GM23338 (cell line): ENCODE data around the gene POU5F2.

ENCODE experiments used
- CREB1 ChIP-seq: fragments of 250-450 bp; sonication (Bioruptor Pico); IDR thresholded peaks from 2 replicates; pipeline ENCODE4 v1.5.0; 2020; ENCODE audit warnings: low read depth, mild to moderate bottlenecking, moderate library complexity
- ETS1 ChIP-seq: IDR thresholded peaks from 2 replicates; pipeline ENCODE4 v1.6.1; 2016; ENCODE audit warnings: antibody characterized with exemption
- EZH2 ChIP-seq: fragments of 200-600 bp; sonication (generic); IDR thresholded peaks from one replicate; pipeline ENCODE4 v1.8.0; 2017; ENCODE audit warnings: antibody characterized with exemption, mild to moderate bottlenecking, low read depth; ENCODE audit not compliant: unreplicated experiment
- EZH2phosphoT487 ChIP-seq: fragments of 200-600 bp; sonication (generic); IDR thresholded peaks from one replicate; pipeline ENCODE4 v1.8.1; 2018; ENCODE audit warnings: antibody characterized with exemption; ENCODE audit not compliant: unreplicated experiment
- JUNB ChIP-seq: IDR thresholded peaks from one replicate; pipeline ENCODE4 v1.6.1; 2016; ENCODE audit warnings: antibody characterized with exemption; ENCODE audit not compliant: unreplicated experiment
- POLR2AphosphoS5 ChIP-seq: IDR thresholded peaks from 2 replicates; pipeline ENCODE4 v1.6.1; 2016; ENCODE audit warnings: antibody characterized with exemption, low read depth
- ZNF114 ChIP-seq: fragments of 250-450 bp; sonication (Bioruptor Pico); IDR thresholded peaks from 2 replicates; pipeline ENCODE4 v1.5.0; 2020; ENCODE audit warnings: mild to moderate bottlenecking, moderate library complexity
- ZNF331 ChIP-seq: fragments of 250-450 bp; sonication (Bioruptor Pico); IDR thresholded peaks from 2 replicates; pipeline ENCODE4 v1.5.0; 2020; ENCODE audit warnings: low read depth, mild to moderate bottlenecking, moderate library complexity
- ZNF462 ChIP-seq: fragments of 250-450 bp; sonication (Bioruptor Pico); IDR thresholded peaks from 2 replicates; pipeline ENCODE4 v1.5.0; 2020; ENCODE audit warnings: mild to moderate bottlenecking, moderate library complexity
- TF ChIP-seq, protein P1 (sequence below), 2 experiments: fragments of 200-600 bp in 1 of 2; sonication (generic) in 1 of 2; conservative IDR thresholded peaks; 2 replicates each; pipeline versions ENCODE4 v1.5.1 to v1.6.1; 2016 to 2017; ENCODE audit warnings: antibody characterized with exemption in 2 of 2, low read depth in 2 of 2, mild to moderate bottlenecking in 2 of 2, moderate library complexity in 1 of 2
- TF ChIP-seq, protein P2 (sequence below): IDR thresholded peaks from one replicate; pipeline ENCODE4 v1.6.1; 2018; ENCODE audit warnings: antibody characterized with exemption; ENCODE audit not compliant: unreplicated experiment

- TF ChIP-seq, protein P1, sequence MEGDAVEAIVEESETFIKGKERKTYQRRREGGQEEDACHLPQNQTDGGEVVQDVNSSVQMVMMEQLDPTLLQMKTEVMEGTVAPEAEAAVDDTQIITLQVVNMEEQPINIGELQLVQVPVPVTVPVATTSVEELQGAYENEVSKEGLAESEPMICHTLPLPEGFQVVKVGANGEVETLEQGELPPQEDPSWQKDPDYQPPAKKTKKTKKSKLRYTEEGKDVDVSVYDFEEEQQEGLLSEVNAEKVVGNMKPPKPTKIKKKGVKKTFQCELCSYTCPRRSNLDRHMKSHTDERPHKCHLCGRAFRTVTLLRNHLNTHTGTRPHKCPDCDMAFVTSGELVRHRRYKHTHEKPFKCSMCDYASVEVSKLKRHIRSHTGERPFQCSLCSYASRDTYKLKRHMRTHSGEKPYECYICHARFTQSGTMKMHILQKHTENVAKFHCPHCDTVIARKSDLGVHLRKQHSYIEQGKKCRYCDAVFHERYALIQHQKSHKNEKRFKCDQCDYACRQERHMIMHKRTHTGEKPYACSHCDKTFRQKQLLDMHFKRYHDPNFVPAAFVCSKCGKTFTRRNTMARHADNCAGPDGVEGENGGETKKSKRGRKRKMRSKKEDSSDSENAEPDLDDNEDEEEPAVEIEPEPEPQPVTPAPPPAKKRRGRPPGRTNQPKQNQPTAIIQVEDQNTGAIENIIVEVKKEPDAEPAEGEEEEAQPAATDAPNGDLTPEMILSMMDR (conservative IDR thresholded peaks at IDR 0.05; ENCODE audit: low read depth in 2 of 2) = no peak
- TF ChIP-seq EZH2phosphoT487 (no peak), EZH2 (no peak), CREB1 (CRISPR knock-in tag) (no peak), ETS1 (no peak), POLR2AphosphoS5 (no peak), ZNF331 (CRISPR knock-in tag) (no peak), ZNF114 (CRISPR knock-in tag) (no peak), JUNB (no peak), ZNF462 (CRISPR knock-in tag) (no peak)
- TF ChIP-seq, protein P2, sequence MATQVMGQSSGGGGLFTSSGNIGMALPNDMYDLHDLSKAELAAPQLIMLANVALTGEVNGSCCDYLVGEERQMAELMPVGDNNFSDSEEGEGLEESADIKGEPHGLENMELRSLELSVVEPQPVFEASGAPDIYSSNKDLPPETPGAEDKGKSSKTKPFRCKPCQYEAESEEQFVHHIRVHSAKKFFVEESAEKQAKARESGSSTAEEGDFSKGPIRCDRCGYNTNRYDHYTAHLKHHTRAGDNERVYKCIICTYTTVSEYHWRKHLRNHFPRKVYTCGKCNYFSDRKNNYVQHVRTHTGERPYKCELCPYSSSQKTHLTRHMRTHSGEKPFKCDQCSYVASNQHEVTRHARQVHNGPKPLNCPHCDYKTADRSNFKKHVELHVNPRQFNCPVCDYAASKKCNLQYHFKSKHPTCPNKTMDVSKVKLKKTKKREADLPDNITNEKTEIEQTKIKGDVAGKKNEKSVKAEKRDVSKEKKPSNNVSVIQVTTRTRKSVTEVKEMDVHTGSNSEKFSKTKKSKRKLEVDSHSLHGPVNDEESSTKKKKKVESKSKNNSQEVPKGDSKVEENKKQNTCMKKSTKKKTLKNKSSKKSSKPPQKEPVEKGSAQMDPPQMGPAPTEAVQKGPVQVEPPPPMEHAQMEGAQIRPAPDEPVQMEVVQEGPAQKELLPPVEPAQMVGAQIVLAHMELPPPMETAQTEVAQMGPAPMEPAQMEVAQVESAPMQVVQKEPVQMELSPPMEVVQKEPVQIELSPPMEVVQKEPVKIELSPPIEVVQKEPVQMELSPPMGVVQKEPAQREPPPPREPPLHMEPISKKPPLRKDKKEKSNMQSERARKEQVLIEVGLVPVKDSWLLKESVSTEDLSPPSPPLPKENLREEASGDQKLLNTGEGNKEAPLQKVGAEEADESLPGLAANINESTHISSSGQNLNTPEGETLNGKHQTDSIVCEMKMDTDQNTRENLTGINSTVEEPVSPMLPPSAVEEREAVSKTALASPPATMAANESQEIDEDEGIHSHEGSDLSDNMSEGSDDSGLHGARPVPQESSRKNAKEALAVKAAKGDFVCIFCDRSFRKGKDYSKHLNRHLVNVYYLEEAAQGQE = no peak
Measured at GRCh38 chr5:93716453-93716852, 24.9 kb downstream of the POU5F2 start.
